H9 (cell line): Measurements from ENCODE around the gene GNB3. TPM values are rescaled to one million over a fixed set of nuclear protein-coding genes. Genes with fewer than 3 reads are reported as not detected.

Source experiments
- DNase-seq: peaks from one replicate; pipeline ENCODE4 v3.0.0-alpha.2; 2017
- H2AFZ ChIP-seq: one replicate; pipeline ENCODE4 v1.6.1; 2013; ENCODE audit warnings: mild to moderate bottlenecking, low read length, control low read depth, moderate library complexity
- H2AK5ac ChIP-seq: 2 replicates; pipeline ENCODE4 v1.6.1; 2013; ENCODE audit warnings: low read length, control low read depth, mixed read lengths; ENCODE audit not compliant: insufficient read length
- H2BK120ac ChIP-seq: one replicate; pipeline ENCODE4 v1.6.1; 2013; ENCODE audit warnings: low read depth, mild to moderate bottlenecking, low read length, control low read depth, inconsistent platforms; ENCODE audit not compliant: poor library complexity, severe bottlenecking
- H2BK12ac ChIP-seq: 2 replicates; pipeline ENCODE4 v1.6.1; 2013; ENCODE audit warnings: low read length, control low read depth, mixed read lengths, low read depth; ENCODE audit not compliant: insufficient read length
- H2BK15ac ChIP-seq: 2 replicates; pipeline ENCODE4 v1.6.1; 2013; ENCODE audit warnings: low read depth, low read length, control low read depth
- H2BK20ac ChIP-seq: one replicate; pipeline ENCODE4 v1.6.1; 2013; ENCODE audit warnings: low read depth, mild to moderate bottlenecking, low read length, control low read depth, inconsistent platforms; ENCODE audit not compliant: poor library complexity, severe bottlenecking
- H2BK5ac ChIP-seq: 2 replicates; pipeline ENCODE4 v1.6.1; 2013; ENCODE audit warnings: low read length, control low read depth, mixed read lengths; ENCODE audit not compliant: insufficient read length
- H3K14ac ChIP-seq: 2 replicates; pipeline ENCODE4 v1.6.1; 2013; ENCODE audit warnings: low read length, control low read depth; ENCODE audit not compliant: insufficient read depth
- H3K18ac ChIP-seq: 2 replicates; pipeline ENCODE4 v1.6.1; 2013; ENCODE audit warnings: low read depth, mild to moderate bottlenecking, mixed read lengths, low read length, control low read depth; ENCODE audit not compliant: insufficient read length
- H3K23ac ChIP-seq: 2 replicates; pipeline ENCODE4 v1.6.1; 2013; ENCODE audit warnings: low read length, control low read depth, mixed read lengths, low read depth; ENCODE audit not compliant: insufficient read length
- H3K23me2 ChIP-seq: 2 replicates; pipeline ENCODE4 v1.6.1; 2013; ENCODE audit warnings: low read depth, mild to moderate bottlenecking, mixed read lengths, low read length, control low read depth; ENCODE audit not compliant: insufficient read length, poor library complexity, severe bottlenecking
- H3K27ac ChIP-seq: 2 replicates; pipeline ENCODE4 v1.5.1; 2013; ENCODE audit warnings: low read length, control low read depth, mixed read lengths, low read depth; ENCODE audit not compliant: insufficient read length
- H3K27me3 ChIP-seq: 2 replicates; pipeline ENCODE4 v1.6.1; 2013; ENCODE audit warnings: low read length, control low read depth, inconsistent platforms; ENCODE audit not compliant: insufficient read depth
- H3K4ac ChIP-seq: 2 replicates; pipeline ENCODE4 v1.6.1; 2013; ENCODE audit warnings: low read depth, mild to moderate bottlenecking, control low read depth, inconsistent platforms, low read length, moderate library complexity
- H3K4me1 ChIP-seq: 2 replicates; pipeline ENCODE4 v1.6.1; 2013; ENCODE audit warnings: low read length, control low read depth, inconsistent platforms; ENCODE audit not compliant: insufficient read depth
- H3K4me2 ChIP-seq: 2 replicates; pipeline ENCODE4 v1.6.1; 2013; ENCODE audit warnings: low read length, control low read depth, mixed read lengths; ENCODE audit not compliant: insufficient read length, insufficient read depth
- H3K56ac ChIP-seq: 2 replicates; pipeline ENCODE4 v1.6.1; 2013; ENCODE audit warnings: low read depth, mild to moderate bottlenecking, mixed read lengths, low read length, control low read depth; ENCODE audit not compliant: insufficient read length
- H3K79me1 ChIP-seq: 2 replicates; pipeline ENCODE4 v1.6.1; 2013; ENCODE audit warnings: low read depth, mild to moderate bottlenecking, moderate library complexity, low read length, control low read depth, inconsistent platforms; ENCODE audit not compliant: insufficient read depth, poor library complexity, severe bottlenecking
- H3K79me2 ChIP-seq: 2 replicates; pipeline ENCODE4 v1.6.1; 2013; ENCODE audit warnings: low read length, control low read depth, inconsistent platforms; ENCODE audit not compliant: insufficient read depth
- H3K9ac ChIP-seq: 2 replicates; pipeline ENCODE4 v1.6.1; 2013; ENCODE audit warnings: low read length, control low read depth, mixed read lengths; ENCODE audit not compliant: insufficient read length; ENCODE audit errors: extremely low read depth
- H3K9me3 ChIP-seq: one replicate; pipeline ENCODE4 v1.6.1; 2013; ENCODE audit warnings: low read depth, low read length, inconsistent platforms; ENCODE audit not compliant: control insufficient read depth
- H3T11ph ChIP-seq: one replicate; pipeline ENCODE4 v1.6.1; 2013; ENCODE audit warnings: mild to moderate bottlenecking, low read length, control low read depth, inconsistent platforms
- H4K20me1 ChIP-seq: one replicate; pipeline ENCODE4 v1.6.1; 2013; ENCODE audit not compliant: control insufficient read depth, insufficient read length, insufficient read depth
- H4K5ac ChIP-seq: 2 replicates; pipeline ENCODE4 v1.6.1; 2013; ENCODE audit warnings: low read depth, mild to moderate bottlenecking, mixed read lengths, low read length, control low read depth; ENCODE audit not compliant: insufficient read length
- H4K8ac ChIP-seq: replicated peaks from 2 replicates; pipeline ENCODE4 v1.6.1; 2013; ENCODE audit warnings: low read length, control low read depth, mixed read lengths, low read depth; ENCODE audit not compliant: insufficient read length
- H4K91ac ChIP-seq: 2 replicates; pipeline ENCODE4 v1.6.1; 2013; ENCODE audit warnings: low read depth, mild to moderate bottlenecking, moderate library complexity, mixed read lengths, low read length, control low read depth; ENCODE audit not compliant: insufficient read length
- H3K27ac Mint-ChIP-seq, 3 experiments: 2 replicates in 2 of 3; 3 replicates in 1 of 3; pipeline ENCODE4 v1.8.0; 2020 to 2021; ENCODE audit warnings: mixed read lengths in 3 of 3, mild to moderate bottlenecking in 1 of 3, moderate library complexity in 1 of 3
- H3K27me3 Mint-ChIP-seq: 2 replicates; pipeline ENCODE4 v1.8.0; 2021; ENCODE audit warnings: low read depth, mild to moderate bottlenecking, moderate library complexity, mixed read lengths
- H3K36me3 Mint-ChIP-seq, 3 experiments: 2 replicates in 2 of 3; 3 replicates in 1 of 3; pipeline ENCODE4 v1.8.0; 2020 to 2021; ENCODE audit warnings: low read depth in 3 of 3, mixed read lengths in 3 of 3; ENCODE audit not compliant: insufficient read depth in 1 of 3
- H3K4me1 Mint-ChIP-seq, 2 experiments: 2 replicates each; pipeline ENCODE4 v1.8.0; 2020; ENCODE audit warnings: mixed read lengths in 2 of 2
- H3K4me3 Mint-ChIP-seq, 2 experiments: 2 replicates in 1 of 2; 3 replicates in 1 of 2; pipeline ENCODE4 v1.8.0; 2020 to 2021; ENCODE audit warnings: mild to moderate bottlenecking in 2 of 2, mixed read lengths in 2 of 2, moderate library complexity in 1 of 2
- H3K9me3 Mint-ChIP-seq, 2 experiments: 2 replicates in 1 of 2; 3 replicates in 1 of 2; pipeline ENCODE4 v1.8.0; 2020; ENCODE audit warnings: mild to moderate bottlenecking in 2 of 2, mixed read lengths in 2 of 2, moderate library complexity in 1 of 2
- WGBS: extraction: QIAGEN DNeasy Blood & Tissue Kit; methylation state at CpG from one replicate; pipeline ENCODE4 v1.1.7; 2013; ENCODE audit warnings: missing lambda C conversion rate, low lambda C conversion rate, mixed read lengths; ENCODE audit not compliant: insufficient read length; ENCODE audit errors: extremely low coverage; 5-methylcytosine and 5-hydroxymethylcytosine counted together
- total RNA-seq: library from RNA; stranded (reverse); gene quantifications from 2 replicates; pipeline ENCODE4 v1.2.1, GENCODE V29; 2021
- TF ChIP-seq, protein P1 (sequence below): fragments of 200-600 bp; sonication (generic); conservative IDR thresholded peaks from 3 replicates; pipeline ENCODE4 v1.8.0; 2021; ENCODE audit warnings: antibody characterized with exemption, mild to moderate bottlenecking

The GNB3 gene
- total RNA-seq, 1 experiment from 2014 or later, result 17.3 TPM

DNA sequence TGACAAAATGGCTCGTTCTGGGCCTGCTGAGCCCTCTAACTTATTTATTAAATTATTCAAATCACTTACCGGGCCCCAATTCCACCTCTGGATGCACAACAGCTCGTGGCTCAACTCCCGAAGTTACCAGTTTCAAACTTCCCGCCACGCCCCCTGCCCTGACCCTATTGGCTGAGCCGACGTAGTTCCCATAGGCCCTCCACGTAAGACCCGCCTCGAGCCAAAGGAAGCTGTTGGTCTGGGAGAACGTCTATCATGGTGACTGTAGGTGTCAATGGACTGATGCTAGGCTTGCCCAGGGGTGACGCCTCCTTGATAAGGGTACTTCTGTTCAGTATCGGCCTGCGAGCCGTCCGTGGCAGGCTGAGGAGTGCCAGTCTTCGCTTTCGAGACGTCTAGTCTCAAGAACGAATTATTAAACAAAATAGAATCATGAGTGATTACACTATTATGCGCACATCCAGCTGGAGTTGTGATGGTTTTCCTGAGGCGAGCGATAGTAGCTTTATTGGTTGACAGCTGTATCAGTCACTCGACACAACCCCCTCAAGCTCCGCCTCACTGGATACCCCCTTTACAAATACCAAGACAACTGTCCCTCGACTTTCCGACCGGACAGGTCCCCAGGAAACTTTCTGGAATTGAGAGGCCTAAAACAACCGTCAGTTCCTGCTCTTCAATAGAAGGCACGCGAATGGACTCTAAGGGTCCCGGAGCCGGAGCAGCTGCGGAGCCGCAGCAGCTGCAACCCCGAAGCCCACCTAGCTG is 10.6 kb downstream of the GNB3 start, which contains the start of gene CDCA3:
TSS of gene CDCA3 (minus strand) at position 134 of the 768 bp plus-strand sequence. CDS start 334 bp downstream, outside the sequence.
- H3K36me3 Mint-ChIP-seq, result peaks cover 24 to 61% (median 57%) of the 10 kb centered on the region in 3 experiments; a peak in 6 of 7 replicates
- peak within 1 kb of the TSS; percentile 94 to 98 for H3K4me3 Mint-ChIP-seq
- H3K9ac ChIP-seq, result peak within 1 kb of the TSS; percentile 68
- H3K56ac ChIP-seq, result no peak within 1 kb of the TSS
- no peak within 1 kb of the TSS for H4K5ac ChIP-seq
- H3K18ac ChIP-seq, result peak within 1 kb of the TSS; percentile 80
- no peaks in the 10 kb centered on the region; a peak in 1 of 5 replicates for H3K9me3 Mint-ChIP-seq
- no peaks in the 10 kb centered on the region for H3K27me3 ChIP-seq
- no peak within 1 kb of the TSS for H2BK20ac ChIP-seq
- H3K4me1 Mint-ChIP-seq, result peaks cover 24 to 26% of the 10 kb centered on the region in 2 experiments
- H3K27me3 Mint-ChIP-seq, result no peaks in the 10 kb centered on the region
- H2AK5ac ChIP-seq, result no peak within 1 kb of the TSS
- TF ChIP-seq, protein P1, sequence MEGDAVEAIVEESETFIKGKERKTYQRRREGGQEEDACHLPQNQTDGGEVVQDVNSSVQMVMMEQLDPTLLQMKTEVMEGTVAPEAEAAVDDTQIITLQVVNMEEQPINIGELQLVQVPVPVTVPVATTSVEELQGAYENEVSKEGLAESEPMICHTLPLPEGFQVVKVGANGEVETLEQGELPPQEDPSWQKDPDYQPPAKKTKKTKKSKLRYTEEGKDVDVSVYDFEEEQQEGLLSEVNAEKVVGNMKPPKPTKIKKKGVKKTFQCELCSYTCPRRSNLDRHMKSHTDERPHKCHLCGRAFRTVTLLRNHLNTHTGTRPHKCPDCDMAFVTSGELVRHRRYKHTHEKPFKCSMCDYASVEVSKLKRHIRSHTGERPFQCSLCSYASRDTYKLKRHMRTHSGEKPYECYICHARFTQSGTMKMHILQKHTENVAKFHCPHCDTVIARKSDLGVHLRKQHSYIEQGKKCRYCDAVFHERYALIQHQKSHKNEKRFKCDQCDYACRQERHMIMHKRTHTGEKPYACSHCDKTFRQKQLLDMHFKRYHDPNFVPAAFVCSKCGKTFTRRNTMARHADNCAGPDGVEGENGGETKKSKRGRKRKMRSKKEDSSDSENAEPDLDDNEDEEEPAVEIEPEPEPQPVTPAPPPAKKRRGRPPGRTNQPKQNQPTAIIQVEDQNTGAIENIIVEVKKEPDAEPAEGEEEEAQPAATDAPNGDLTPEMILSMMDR, result no peak
- no peaks in the 10 kb centered on the region; the same call in 1 of the 2 replicates for H3K4me1 ChIP-seq
- H3K4me2 ChIP-seq, result peak within 1 kb of the TSS; percentile 78
- no peaks in the 10 kb centered on the region for H3K9me3 ChIP-seq
- H4K20me1 ChIP-seq, result peaks cover 2% of the 10 kb centered on the region
- H3K27ac Mint-ChIP-seq, result peak within 1 kb of the TSS; percentile 97 to 99 (median 98)
- peak; percentile 99 for DNase-seq
- H2BK15ac ChIP-seq, result no peak within 1 kb of the TSS
- no peak within 1 kb of the TSS for H3K23ac ChIP-seq
- no peaks in the 10 kb centered on the region for H3K79me1 ChIP-seq
- peak within 1 kb of the TSS; percentile 28; the same call in 1 of the 2 replicates for H3K14ac ChIP-seq
- peaks cover 5% of the 10 kb centered on the region; the same call in 1 of the 2 replicates for H3K79me2 ChIP-seq
- H2BK12ac ChIP-seq, result no peak within 1 kb of the TSS
- no peak within 1 kb of the TSS for H2BK120ac ChIP-seq
- H4K8ac ChIP-seq, result no peak within 1 kb of the TSS
- no peak within 1 kb of the TSS for H3K27ac ChIP-seq
- no peak within 1 kb of the TSS for H3T11ph ChIP-seq
- no CpG with 5 or more reads among the region's 37 CpGs for WGBS
- no peak within 1 kb of the TSS for H3K4ac ChIP-seq
- no peak within 1 kb of the TSS for H2BK5ac ChIP-seq
- H2AFZ ChIP-seq, result no peak within 1 kb of the TSS
- peaks cover 16% of the 10 kb centered on the region for H3K23me2 ChIP-seq
- no peak within 1 kb of the TSS for H4K91ac ChIP-seq
